GM21619 (cell line): ENCODE measurements around the gene IL21R.
A peak's percentile ranks its signal among the peaks of the same experiment; 100 is the strongest.
"Not testable (repeated sequence)": the region's sequence is repeated elsewhere in the genome, so short reads cannot be mapped to it uniquely, and the experiment has no call there.

Experiments
- ATAC-seq: cut with Tn5 transposase; IDR thresholded peaks from one replicate; pipeline ENCODE4 v1.9.1; 2021; ENCODE audit not compliant: unreplicated experiment

IL21R gene

DNA sequence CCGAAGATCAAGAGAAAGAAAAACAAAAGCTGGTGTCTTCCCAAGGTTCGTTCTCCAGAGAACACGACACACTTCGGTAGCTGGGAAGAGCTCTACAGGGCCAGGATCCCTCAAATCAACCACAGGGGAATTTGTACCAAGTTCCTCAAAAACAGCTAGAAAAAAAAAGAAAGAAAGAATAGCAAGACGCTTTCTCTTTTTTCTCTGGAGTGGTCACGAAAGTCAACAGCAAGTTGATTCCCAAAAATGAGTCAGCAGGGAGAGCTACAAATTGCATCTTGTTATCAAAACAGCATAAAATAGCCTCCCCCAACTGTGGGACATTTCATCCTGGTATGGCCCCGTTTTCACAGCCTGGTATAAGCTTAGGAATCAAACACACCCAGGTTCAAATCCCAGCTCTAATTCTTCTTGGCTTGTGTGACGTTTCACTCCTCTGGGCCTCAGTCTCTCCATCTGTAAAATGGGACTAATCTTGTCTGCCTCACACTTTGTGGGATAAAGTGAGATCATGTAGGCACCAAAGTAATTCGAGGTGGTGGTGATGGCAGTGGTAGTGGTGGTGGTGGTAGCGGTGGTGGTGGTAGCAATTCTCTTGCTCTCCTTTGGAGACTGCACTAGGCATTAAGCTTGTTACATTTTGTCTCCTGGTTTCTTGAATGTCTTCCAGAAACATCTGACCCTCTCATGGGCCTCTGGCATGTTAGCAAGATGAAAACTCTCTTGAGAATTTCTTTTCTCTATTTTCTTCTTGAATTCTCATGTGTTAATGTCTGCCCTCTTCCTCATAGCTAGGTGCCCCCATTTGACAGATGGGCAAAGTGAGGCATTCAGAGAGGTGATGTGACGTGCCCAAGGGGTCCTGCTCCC, 988 bp upstream of the IL21R start:
- ATAC-seq, result no peak

DNA sequence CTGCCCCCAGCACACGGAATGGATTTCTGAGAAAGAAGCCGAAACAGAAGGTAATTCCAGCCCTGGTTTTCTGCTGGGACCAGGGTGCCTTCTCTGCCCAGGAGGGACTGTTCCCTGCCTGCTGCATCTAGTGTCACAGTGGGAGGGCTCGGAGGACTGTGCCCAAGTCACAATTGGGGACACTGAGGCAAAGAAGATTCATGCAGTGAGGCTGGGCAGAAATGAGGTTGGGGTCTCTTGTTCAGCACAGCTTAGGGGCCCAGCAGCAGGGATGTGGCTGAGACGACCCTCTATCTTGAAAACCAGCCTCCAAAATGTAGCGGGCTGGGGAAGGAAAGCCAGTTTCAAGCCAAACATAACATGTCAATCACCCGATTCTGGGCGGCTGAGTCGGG, 592 bp downstream of the IL21R start:
- no peak for ATAC-seq

DNA sequence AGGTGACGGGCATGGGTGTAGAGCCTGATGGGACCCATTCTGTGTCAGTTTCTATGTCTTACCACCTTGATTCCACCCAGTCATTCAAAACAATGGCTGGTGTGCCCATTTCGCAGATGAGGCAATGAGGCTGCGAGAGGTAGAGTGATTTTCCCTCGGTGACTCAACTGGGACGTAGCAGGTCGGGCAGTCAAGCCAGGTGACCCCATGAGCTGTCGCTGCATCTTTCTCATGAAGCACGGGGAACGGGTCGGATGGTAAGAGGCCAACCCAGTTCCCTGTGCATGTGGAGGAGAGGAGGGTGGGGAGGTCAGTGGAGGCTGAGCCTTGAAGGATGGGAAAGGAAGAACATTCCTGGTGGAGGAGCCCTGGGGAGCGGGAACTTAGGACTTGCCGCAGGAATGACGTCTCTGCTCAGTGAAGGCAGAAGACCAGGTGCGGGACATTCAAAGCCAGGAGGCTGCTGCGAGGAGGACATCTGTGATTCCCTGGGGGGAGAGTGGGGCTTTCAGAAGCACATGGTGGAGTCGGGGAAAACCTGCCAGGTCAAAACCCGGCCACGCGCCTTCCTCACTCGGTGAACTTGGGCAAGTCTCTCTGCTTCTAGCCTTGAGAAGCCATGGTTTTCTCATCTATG, 1.1 kb downstream of the IL21R start:
- ATAC-seq, result no peak

DNA sequence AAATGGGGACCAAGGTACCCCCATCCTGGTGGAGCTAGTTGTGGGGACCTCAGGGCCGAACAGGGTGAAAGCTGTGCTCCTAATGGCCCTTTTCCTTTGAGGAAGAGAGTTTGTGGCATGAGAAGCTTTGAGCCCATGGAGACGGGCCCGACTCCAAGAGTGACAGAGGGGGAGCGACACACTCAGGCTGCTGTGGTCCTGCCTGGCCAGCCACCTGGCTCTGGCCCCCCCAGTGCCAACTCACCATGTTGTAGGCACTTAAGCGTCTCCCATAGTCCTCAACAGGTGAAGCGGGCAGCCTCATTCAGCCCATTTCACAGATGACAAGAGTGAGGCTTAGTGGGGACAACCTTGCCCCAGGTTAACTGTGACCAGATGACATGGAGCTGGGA, 1.6 kb downstream of the IL21R start:
- no peak for ATAC-seq

DNA sequence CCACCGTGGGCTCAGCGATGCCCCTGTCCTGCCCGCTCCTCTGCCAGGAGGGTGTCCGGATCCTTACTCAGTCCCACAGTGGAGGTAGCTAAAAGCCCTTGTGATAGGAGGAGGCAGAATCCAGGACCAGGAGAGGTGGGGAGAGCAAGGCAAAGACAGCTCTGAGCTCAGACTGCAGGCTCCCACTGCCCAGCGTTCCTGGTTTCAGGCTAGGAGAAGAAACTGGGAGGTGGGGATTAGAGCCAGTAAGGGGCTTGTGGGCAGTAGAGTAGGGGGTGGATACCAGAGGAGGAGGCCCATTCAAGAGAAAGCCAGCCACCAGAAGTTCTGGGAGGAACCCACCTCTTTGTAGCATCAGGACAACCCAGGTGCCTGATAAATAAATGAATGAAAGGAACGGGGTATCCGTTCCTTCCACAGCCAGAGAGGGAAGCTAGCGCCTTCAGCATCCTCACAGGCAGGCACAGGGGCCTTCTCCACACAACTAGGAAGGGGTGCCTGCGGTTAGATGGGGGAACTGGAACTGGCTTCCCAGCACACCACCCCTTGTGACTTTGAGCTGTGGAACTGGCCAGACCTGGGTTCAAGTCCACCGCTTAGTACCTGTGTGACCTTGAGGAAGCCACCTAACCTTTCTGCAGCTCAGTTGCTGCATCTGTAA, 2.3 kb downstream of the IL21R start:
- ATAC-seq, result no peak

DNA sequence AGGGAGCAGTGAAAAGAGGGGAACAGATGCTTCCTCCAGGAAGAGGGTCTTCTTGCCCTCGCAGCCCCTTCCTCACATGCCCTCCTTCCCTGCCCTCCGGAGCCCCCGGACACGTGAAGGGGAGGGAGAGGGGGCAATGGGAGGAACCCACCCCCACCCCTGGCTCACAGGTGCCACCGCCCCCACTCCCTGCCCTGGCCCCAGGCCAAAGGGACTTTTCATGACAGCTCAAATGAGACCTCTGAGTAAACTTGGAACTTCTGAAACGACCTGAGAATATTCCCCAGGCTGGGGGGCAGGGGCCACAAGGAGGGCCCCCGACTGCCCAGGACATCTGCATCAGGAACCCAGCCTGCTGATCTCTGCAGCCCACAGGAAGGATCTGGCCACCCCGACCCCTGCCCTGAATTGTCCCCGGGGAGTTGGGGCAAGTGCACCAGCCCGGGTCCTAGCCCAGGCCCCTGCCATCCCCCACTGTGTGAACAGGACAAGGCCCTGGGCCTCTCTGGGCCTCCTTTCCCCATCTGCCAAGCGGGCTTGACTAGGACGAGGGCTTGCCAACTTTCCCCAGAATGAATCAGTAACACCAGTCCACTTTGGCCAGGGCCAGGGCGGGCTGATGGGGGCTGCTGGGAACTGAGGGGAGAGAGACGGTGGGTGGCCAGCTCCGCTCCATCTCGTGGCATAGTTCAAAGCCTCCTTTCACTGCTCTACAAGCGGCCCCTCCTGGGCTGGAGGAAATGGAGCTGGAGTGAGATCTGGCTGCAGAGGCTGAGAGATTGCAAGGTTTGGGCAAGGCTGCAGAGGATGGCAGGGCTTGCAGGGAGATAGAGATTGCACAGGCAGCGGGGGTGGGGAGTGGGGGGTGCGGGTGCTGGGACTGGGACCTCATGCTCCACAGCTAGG, 3.8 kb downstream of the IL21R start:
- ATAC-seq, result no peak

DNA sequence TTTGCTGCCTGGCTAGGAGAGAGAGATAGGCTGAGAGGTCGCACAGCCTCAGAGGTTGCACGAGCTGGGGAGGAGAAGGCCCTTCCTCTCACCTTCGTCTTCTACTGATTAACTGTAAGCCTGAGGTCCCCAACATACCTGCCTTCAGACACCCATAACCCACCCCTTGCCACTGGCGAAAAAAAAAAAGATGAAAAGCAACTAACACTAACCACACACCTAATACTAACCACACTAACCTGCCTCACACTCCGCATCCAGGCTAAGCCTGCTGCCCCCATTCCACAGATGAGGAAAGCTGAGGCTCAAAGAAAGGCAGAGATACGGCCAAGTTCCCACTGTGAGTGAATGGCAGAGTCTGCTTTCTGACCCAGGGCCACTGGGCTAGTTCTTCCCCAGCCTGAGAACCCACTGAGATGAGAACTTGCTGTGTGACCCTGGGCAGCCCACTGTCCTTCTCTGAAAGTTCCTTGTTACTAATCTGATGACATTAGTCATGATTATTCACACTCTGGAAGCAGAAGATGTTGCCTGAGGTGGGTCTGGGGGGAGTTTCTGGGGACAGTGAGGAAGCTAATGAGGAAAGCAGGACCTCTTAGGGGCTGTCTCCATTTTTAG, 4.6 kb downstream of the IL21R start:
- no peak for ATAC-seq

DNA sequence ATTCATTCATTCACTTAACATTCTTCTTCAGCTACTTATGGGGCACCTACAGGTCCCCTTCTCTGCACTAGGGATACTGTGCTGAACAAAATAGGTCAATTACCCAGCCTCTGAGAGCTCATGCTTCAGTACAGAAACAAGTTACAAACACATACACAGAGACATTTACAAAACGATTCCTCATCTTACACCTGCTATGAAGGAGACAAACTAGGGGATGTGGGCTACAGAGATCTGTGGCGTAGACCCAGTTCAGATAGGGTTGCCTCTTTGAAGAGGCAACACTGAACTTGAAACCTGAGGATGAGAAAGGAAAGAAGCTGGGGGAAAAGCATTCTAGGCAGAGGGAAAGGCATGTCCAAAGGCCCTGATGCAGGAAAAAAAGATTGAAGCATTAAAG, 5.2 kb downstream of the IL21R start:
- no peak for ATAC-seq

DNA sequence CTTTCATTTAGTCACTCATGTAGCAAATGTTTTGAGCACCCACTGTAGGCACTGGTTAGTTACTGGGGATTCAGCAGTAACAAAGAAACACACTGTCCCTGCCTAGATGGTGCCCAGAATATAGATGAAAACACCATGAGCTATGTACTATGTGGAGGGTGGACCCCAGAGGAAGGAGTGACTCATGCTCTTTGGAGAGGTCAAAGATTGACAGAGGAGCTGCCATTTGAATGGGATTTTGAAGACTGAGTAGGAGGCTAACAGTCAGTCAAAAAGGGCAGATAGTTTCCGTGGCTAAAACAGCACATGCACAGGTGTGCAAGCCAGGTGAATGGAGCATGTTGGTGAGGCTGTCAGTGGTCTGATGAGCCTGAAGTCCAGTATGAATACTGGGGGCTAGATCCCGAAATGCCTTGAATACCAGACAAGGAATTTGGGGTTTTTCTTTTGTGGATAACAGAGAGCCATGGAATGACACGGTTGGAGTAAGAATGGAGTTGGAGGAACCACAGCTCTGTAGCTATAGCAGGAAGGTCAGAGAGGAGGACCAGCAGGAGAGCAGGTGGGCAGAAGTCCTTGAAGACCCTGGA, 6.1 kb downstream of the IL21R start:
- ATAC-seq, result peak; percentile 32

DNA sequence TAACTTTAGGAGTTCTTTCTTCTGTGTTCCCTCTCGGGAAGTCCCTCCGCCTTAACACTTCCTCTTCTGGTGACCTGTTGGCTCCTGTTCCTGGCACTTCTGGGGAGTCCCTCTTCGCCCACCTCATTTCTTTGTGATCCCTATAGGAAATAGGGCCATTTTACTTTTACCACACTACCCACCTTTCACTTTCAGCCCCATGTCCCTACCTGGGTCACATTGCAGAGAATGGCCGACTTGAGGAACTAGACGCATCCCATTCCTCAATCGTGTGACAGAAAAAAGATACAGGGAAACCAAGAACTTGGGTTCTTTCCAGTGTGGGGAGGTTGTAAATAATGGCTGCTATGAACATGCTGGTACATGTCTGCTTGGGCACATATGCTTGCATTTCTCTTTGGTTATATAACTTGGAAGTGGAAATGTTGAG, 6.6 kb downstream of the IL21R start:
- no peak for ATAC-seq

DNA sequence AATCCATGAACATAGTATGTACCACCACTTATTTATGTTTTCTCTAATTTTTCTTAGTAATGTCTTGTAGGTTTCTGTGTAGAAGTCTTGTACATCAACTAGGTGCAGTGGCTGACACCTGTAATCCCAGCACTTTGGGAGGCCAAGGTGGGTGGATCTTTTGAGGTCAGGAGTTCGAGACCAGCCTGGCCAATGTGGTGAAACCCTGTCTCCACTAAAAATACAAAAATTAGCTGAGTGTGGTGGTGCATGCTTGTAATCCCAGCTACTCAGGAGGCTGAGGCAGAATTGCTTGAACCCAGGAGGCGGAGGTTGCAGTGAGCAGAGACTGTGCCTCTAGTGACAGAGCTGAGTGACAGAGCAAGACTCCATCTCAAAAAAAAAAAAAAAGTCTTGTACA, 8.0 kb downstream of the IL21R start:
- not testable (repeated sequence) for ATAC-seq

DNA sequence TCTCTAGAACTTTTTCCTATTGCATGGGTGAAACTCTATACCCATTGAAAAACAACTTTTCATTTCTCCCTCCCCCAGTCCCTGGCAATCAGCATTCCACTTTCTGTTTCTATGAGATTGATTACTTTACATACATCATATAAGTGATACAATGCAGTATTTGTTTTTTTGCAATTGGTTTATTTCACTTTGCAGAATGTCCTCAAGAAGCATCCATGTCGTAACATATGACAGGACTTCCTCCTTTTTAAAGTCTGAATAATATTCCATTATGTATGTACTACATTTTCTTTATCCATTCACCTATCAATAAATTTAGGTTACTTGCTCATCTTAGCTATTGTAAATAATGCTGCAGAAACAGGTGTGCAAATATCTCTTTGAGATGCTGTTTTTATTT, 8.8 kb downstream of the IL21R start:
- ATAC-seq, result no peak

DNA sequence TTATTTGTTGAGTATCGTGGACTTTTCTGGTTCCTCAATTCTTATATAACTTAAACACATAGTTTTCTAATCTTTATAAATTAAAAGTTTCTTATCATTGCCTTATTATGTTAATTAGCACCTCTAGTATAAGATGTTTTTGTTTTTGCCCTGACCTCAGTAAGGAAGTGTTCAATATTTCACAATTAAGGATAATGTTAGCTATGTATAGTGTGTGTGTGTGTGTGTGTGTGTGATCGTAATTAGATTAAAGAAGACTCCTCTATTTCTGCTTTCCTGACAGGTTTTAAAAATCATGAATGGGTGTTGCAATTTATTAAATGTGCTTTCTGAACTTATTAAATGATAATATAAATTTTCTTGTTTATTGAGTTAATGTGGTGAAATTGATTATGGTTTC, 12.0 kb downstream of the IL21R start:
- no peak for ATAC-seq

DNA sequence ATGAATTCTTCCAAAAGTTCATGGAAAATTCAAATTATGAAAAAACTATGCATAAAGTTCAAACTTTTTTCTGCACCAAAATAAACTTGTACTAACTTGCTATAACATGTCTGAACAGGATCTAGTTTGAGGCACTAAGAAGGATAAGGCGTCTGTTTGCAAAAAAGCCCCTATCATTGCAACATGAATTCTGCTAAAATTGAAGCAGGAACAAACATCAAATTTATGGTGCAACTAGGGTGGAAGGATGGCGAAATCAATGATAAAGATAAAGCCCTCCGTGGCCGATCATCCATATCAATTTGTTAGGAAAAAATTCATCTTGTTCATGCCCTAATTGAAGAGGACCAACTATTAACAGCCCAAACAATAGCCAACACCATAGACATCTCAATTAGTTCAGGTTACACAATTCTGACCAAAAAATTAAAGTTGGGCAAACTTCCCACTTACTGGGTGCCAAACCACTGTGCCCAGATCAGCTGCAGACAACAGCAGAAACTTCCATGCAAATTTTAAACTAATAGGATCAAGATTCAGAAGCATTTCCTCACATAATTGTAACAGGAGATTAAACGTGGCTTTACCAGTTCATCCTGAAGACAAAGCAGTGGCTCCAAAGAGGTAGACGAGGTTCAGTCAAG, 12.9 kb downstream of the IL21R start:
- ATAC-seq, result no peak

DNA sequence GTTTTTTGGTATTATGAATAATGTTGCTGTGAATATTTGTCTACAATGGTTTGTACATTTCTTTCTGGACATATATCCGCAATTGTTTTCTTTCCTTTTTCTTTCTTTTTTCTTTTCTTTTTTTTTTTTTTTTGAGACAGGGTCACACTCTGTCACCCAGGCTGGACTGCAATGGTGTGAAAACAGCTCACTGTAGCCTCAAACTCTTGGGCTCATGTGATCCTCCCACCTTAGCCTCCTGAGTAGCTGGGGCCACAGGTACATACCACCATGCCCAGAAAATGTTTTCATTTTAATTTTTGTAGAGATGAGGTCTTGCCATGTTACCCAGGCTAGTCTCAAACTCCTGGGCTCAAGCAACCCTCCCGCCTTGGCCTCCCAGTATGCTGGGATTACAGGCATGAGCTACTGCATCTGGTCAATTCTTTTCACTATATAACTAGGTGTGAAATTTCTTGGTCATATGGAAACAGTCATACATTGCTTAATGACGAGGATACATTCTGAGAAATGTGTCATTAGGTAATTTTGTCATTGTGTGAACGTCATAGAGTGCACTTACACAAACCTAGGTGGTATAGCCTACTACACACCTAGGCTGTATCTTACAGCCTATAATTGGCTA, 15.2 kb downstream of the IL21R start:
- ATAC-seq, result no peak

DNA sequence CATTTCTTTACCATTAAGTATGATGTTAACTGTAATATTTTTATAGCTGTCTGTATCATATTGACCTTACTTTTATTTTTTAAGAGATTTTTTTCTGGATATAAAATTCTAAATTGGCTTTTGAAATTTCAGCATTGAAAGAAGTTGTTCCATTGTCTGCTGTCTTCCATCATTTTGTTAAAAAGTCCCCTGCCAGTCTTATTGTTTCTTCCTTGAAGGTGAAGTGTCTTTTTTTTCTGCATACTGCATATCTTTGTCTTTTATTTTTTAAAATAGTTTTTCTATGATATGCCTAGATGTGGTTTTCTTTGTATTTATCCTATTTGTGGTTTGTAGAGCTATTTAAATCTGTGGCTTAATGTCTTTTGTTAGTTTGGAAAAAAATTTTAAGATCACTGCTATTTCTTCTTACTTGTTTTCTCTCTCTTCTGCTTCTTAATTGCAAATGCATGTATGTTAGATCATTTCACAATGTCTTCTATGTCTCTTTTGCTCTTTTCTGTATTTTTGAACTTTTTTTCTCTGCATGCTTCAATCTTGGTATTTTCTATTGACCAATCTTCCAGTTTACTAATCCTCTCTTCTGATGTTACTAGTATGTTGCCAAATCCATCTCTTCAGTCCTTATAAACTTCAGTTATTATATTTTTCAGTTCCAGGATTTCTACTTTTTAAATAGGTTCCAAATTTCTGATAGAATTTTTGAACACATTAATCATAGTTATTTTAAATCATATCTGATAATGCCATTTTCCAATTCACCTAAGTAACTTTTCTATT, 20.2 kb downstream of the IL21R start:
- ATAC-seq, result no peak

DNA sequence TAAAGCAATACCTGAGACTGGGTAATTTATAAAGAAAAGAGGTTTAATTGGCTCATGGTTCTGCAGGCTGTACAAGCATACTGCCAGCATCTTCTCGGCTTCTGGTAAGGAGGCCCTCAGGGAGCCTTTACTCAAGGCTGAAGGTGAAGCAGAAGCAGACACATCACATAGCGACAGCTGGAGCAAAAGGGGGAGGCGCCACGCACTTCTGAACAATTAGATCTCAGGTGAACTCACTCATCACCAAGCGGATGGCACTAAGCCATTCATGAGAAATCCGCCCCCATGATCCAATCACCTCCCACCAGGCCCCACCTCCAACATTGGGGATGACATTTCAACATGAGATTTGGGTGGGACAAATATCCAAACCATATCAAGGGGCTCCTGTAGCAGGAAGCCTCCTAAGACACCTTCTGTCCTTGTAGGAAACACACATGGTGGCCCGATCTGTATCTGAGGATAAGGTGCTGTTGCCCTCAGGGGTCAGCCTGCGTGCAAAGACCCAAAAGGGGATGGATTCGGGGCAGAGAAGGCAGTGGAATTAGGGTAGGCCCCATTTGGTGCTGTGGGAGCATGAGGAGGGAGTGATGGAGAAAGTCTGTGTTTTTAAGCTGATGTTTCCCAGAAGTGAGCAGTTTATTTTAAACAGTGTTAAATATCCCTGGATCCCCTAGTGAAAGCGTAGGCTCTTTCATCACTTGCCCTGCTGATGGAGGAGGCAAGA, 23.0 kb downstream of the IL21R start:
- ATAC-seq, result no peak

DNA sequence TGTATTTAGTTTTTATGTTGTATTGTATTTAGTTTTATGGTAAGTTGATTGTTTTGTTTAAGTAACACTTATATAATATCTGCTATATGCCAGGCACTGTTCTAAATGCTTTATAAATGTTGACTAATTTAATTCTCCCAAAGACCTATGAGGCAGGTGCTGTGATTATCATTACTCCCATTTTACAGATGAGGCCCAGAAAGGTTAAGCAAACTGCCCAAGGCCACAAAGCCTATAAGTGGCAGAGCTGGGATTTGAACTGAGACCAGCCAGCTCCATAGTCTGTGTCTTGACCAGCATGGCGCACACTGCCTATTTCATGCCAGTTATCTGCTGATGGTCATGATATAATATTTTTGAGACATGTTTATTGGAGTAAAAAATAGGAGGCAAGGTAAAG, 24.0 kb downstream of the IL21R start:
- no peak for ATAC-seq
